HG02973 (cell line): ENCODE results near the gene LARP1.

Source experiments
- ATAC-seq: cut with Tn5 transposase; IDR thresholded peaks from one replicate; pipeline ENCODE4 v1.9.1; 2021; ENCODE audit warnings: moderate library complexity; ENCODE audit not compliant: unreplicated experiment

Gene LARP1

GRCh38 chr5:154788212-154788611, 33.0 kb downstream of the LARP1 start:
- ATAC-seq = no peak

GRCh38 chr5:154791535-154791934, 36.4 kb downstream of the LARP1 start:
- no peak for ATAC-seq

- ATAC-seq = no peak
These were observed 38.7 kb downstream of the LARP1 start for GRCh38 chr5:154793599-154794524.

- ATAC-seq = no peak
These were observed 39.5 kb downstream of the LARP1 start for GRCh38 chr5:154794525-154795234.

- ATAC-seq = no peak
These were observed 40.0 kb downstream of the LARP1 start for GRCh38 chr5:154795235-154795596.

- ATAC-seq = no peak
These were observed 42.6 kb downstream of the LARP1 start for GRCh38 chr5:154797762-154798161.

GRCh38 chr5:154800582-154800981, 45.4 kb downstream of the LARP1 start:
- ATAC-seq = no peak

- ATAC-seq = no peak
These were observed 45.9 kb downstream of the LARP1 start for GRCh38 chr5:154801083-154801482.

- no peak for ATAC-seq
These were observed 46.9 kb downstream of the LARP1 start for GRCh38 chr5:154802050-154802449.

GRCh38 chr5:154806176-154806575, 51.0 kb downstream of the LARP1 start:
- no peak for ATAC-seq

- no peak for ATAC-seq
These were observed 56.1 kb downstream of the LARP1 start for GRCh38 chr5:154811239-154811638.

- peak; percentile 61 for ATAC-seq
These were observed 56.7 kb downstream of the LARP1 start for GRCh38 chr5:154811653-154812465.

GRCh38 chr5:154813158-154813557, 58.0 kb downstream of the LARP1 start:
- no peak for ATAC-seq

- ATAC-seq = no peak
These were observed 58.6 kb downstream of the LARP1 start for GRCh38 chr5:154813736-154814135.

GRCh38 chr5:154815025-154815424, 59.8 kb downstream of the LARP1 start:
- ATAC-seq = no peak

- no peak for ATAC-seq
These were observed 60.6 kb downstream of the LARP1 start for GRCh38 chr5:154815684-154816247.

GRCh38 chr5:154816891-154817492, 61.8 kb downstream of the LARP1 start:
- no peak for ATAC-seq

- ATAC-seq = no peak
These were observed 62.6 kb downstream of the LARP1 start for GRCh38 chr5:154817815-154818214.

GRCh38 chr5:154818471-154819116, 63.4 kb downstream of the LARP1 start:
- no peak for ATAC-seq

- ATAC-seq = no peak
These were observed 64.4 kb downstream of the LARP1 start for GRCh38 chr5:154819546-154819945.
